Activated CD8-positive, alpha-beta T cell treated with anti-CD3 and anti-CD28 coated beads for 36 hours (primary cell): ENCODE data around the gene SBF2. TPM values are rescaled to one million over a fixed set of nuclear protein-coding genes. Genes with fewer than 3 reads are reported as not detected.

Experiments
- ATAC-seq: fragments of 200-7000 bp; cut with Tn5 transposase; one replicate; pipeline ENCODE4 v1.10.0; 2021; ENCODE audit warnings: mild to moderate bottlenecking, moderate library complexity
- CTCF ChIA-PET: fragments of 350-600 bp; sonication (Branson Sonifier 250); formaldehyde crosslinking; loops from one replicate; lab custom pipeline; 2021; ENCODE audit warnings: antibody characterized with exemption; lab: Charles Lee
- POLR2A ChIA-PET: fragments of 350-600 bp; sonication (Branson Sonifier 250); formaldehyde crosslinking; loops from one replicate; lab custom pipeline; 2021; ENCODE audit warnings: antibody characterized with exemption; lab: Charles Lee
- DNase-seq: peaks from one replicate; pipeline ENCODE4 v3.0.0-alpha.2; 2020
- H3K27ac Mint-ChIP-seq: one replicate; pipeline ENCODE4 v1.8.0; 2021; ENCODE audit warnings: mild to moderate bottlenecking, mixed read lengths
- H3K27me3 Mint-ChIP-seq: one replicate; pipeline ENCODE4 v1.8.0; 2021; ENCODE audit warnings: mixed read lengths
- H3K36me3 Mint-ChIP-seq: one replicate; pipeline ENCODE4 v1.8.0; 2021; ENCODE audit warnings: low read depth, mixed read lengths
- H3K4me1 Mint-ChIP-seq: one replicate; pipeline ENCODE4 v1.8.0; 2021; ENCODE audit warnings: low read depth, mixed read lengths
- H3K4me3 Mint-ChIP-seq: one replicate; pipeline ENCODE4 v1.8.0; 2021; ENCODE audit warnings: mild to moderate bottlenecking, moderate library complexity, mixed read lengths
- H3K9me3 Mint-ChIP-seq: one replicate; pipeline ENCODE4 v1.8.0; 2021; ENCODE audit warnings: mixed read lengths
- intact Hi-C: fragments of 100-400 bp; cut with micrococcal nuclease; formaldehyde crosslinking; loops from one replicate; pipeline ENCODE4 v1.10.0; 2022
- total RNA-seq, 2 experiments: library from RNA; stranded (reverse); gene quantifications; one replicate each; pipeline ENCODE4 v1.2.3, GENCODE V29; 2021
- TF ChIP-seq, protein P1 (sequence below): fragments of 200-600 bp; IDR thresholded peaks from one replicate; pipeline ENCODE4 v1.8.0; 2022; ENCODE audit warnings: antibody characterized with exemption, mild to moderate bottlenecking

The SBF2 gene
- total RNA-seq, 2 experiments from 2014 or later = 10.0 to 11.0 TPM

DNA sequence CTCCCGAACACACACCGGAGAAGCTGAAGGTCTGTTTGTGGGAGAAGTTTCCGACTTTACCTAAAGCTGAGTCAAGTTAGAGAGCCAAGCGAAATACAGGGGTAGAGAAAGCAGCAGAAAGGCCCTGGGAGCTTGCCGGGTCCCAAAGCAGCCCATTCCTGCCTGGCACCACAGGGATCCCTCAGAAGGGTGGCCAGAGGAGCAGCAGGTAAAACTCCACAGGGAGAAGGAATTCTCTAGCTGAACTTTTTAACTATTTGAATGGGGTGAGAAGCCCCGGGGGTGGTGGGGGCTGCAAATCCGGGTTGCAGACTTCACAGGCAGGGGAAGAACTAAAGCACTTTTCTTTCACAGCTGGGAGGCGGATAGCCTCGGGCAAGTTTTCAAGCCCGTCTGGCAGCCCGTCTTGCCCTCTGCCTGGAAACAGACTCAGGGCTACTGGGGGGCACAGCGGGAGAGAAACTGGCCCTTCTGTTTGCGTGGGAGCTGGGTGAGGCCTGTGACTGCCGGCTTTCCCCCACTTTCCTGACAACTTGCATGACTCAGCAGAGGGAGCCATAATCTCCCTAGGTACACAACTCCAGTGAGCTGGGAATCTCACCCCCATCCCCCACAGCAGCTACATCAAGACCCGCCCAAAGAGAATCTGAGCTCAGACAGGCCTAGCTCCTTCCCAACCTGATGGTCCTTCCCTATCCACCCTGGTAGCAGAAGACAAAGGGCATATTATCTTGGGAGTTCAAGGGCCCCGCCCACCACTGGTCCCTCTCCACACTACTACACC is 311.0 kb downstream of the SBF2 start:
- TF ChIP-seq, protein P1, sequence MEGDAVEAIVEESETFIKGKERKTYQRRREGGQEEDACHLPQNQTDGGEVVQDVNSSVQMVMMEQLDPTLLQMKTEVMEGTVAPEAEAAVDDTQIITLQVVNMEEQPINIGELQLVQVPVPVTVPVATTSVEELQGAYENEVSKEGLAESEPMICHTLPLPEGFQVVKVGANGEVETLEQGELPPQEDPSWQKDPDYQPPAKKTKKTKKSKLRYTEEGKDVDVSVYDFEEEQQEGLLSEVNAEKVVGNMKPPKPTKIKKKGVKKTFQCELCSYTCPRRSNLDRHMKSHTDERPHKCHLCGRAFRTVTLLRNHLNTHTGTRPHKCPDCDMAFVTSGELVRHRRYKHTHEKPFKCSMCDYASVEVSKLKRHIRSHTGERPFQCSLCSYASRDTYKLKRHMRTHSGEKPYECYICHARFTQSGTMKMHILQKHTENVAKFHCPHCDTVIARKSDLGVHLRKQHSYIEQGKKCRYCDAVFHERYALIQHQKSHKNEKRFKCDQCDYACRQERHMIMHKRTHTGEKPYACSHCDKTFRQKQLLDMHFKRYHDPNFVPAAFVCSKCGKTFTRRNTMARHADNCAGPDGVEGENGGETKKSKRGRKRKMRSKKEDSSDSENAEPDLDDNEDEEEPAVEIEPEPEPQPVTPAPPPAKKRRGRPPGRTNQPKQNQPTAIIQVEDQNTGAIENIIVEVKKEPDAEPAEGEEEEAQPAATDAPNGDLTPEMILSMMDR = no peak
- Mint-ChIP-seq H3K36me3 (peaks cover 7% of the 10 kb centered on the region), H3K27ac (no peak overlapping the region), H3K27me3 (no peaks in the 10 kb centered on the region), H3K9me3 (no peaks in the 10 kb centered on the region), H3K4me1 (peaks cover 2% of the 10 kb centered on the region), H3K4me3 (no peak overlapping the region)
- ChIA-PET CTCF (interaction anchor here (1.8 to 3.1 kb wide), 3 partner anchors 10 to 448 kb away, joined by 4 to 12 read pairs (median 9); no protein-coding TSS in a partner anchor), POLR2A (interaction anchor here (0.9 kb wide), 1 partner anchor 13 kb away, joined by 3 read pairs; no protein-coding TSS in a partner anchor)
- DNase-seq = no peak
- no peak for ATAC-seq
- intact Hi-C loops = no loop called here

DNA sequence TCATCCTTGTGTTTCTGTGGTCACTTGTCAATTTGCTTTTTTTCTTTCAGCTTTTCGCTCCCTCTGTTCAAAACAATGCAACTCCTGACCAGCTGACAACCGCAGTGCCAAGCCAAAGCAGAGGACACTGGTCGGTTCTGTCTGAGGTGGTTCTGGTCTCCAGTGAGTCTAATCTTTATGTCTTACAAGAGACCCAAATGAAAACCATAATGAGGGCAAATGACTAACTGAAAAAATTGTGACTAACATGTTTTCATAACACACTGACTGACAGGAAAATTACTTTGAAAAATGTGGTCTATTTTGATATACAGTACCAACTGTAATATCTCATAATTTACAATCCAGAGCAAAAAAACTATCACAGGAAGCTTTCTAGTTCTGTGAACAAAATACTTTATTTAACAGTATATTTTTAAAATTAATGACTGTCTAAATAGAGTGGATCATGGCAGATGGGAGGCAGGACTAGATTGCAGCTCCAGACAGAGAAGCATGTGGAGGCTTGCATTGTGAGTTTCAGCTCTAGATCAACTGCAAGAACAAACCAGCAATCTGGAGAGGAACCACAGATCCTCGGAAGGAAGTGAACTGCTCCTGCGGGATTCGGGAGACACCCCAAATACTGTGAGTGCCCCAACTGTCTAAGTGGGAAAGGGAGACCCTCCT is 311.8 kb downstream of the SBF2 start:
- ATAC-seq (no peak), DNase-seq (no peak)
- intact Hi-C loops = no loop called here
- Mint-ChIP-seq H3K4me3 (no peak overlapping the region), H3K9me3 (no peaks in the 10 kb centered on the region), H3K27me3 (no peaks in the 10 kb centered on the region), H3K27ac (no peak overlapping the region), H3K4me1 (peaks cover 2% of the 10 kb centered on the region), H3K36me3 (peaks cover 2% of the 10 kb centered on the region)
- ChIA-PET CTCF (interaction anchor here (1.8 to 2.3 kb wide), 2 partner anchors 10 to 447 kb away, joined by 4 to 9 read pairs; no protein-coding TSS in a partner anchor), POLR2A (interaction anchor here (0.9 kb wide), 1 partner anchor 13 kb away, joined by 3 read pairs; no protein-coding TSS in a partner anchor)
- TF ChIP-seq, protein P1 = no peak

DNA sequence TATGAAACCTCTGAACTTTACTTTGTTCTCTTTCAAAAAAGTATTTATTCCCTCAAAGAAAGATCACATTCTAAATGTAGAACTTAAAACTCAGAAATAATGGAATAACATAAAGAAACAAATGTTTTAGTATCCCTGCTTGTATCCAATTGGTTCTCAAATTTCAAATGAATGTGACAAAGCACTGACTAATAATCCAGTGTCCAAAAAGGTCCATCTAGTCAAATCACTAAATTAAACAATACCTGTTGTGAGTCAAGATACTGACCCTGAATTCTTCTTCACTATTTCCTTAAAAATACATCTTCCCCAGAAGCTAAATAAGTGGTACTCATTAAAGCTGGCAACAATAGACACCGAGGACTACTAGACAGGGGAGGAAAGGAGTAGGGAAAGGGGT is 313.1 kb downstream of the SBF2 start:
- TF ChIP-seq, protein P1 = no peak
- Mint-ChIP-seq H3K9me3 (no peaks in the 10 kb centered on the region), H3K27ac (no peak overlapping the region), H3K27me3 (no peaks in the 10 kb centered on the region), H3K4me3 (no peak overlapping the region), H3K36me3 (peaks cover 2% of the 10 kb centered on the region), H3K4me1 (no peaks in the 10 kb centered on the region)
- ChIA-PET POLR2A (no interaction called here), CTCF (interaction anchor here (2.3 kb wide), 1 partner anchor 8 kb away, joined by 9 read pairs; no protein-coding TSS in a partner anchor)
- ATAC-seq (no peak), DNase-seq (no peak)
- intact Hi-C loops = no loop called here

DNA sequence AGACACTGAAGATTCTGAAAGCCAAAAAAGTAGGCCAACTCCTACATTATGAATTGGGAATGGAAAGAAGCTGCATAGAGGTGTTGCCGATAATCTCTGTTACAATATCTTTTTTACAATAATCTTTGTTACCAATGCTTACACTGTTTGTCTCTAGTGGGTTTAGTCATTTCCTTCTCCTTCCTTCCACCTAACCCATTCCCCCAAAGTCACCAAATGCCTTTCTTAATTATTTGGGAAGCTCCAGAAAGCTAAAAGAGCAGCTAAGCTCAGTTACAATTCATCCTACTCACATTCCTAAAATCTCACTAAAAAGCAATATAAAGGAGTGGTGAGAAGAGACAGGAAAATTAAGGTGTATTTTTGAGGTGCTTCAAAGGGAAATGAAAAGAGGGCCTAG is 316.5 kb downstream of the SBF2 start:
- no peaks in the 10 kb centered on the region for H3K36me3 Mint-ChIP-seq
- ChIA-PET POLR2A (no interaction called here), CTCF (no interaction called here)
- TF ChIP-seq, protein P1 = no peak
- peaks cover 2% of the 10 kb centered on the region for H3K4me1 Mint-ChIP-seq
- H3K27ac Mint-ChIP-seq = no peak overlapping the region
- no peaks in the 10 kb centered on the region for H3K9me3 Mint-ChIP-seq
- H3K27me3 Mint-ChIP-seq = no peaks in the 10 kb centered on the region
- intact Hi-C loops = loop anchor here (10.0 kb wide), 1 partner anchor 347 kb away; no protein-coding TSS in a partner anchor
- H3K4me3 Mint-ChIP-seq = no peak overlapping the region
- ATAC-seq (no peak), DNase-seq (no peak)
